Measurements from ENCODE around the gene TXNDC2. TPM values are rescaled to one million over a fixed set of nuclear protein-coding genes. Genes with fewer than 3 reads are reported as not detected.

The TXNDC2 gene
- total and polyA plus RNA-seq, 3 donors from 2014 or later = 15.3 to 212 (median 30.5) TPM

DNA sequence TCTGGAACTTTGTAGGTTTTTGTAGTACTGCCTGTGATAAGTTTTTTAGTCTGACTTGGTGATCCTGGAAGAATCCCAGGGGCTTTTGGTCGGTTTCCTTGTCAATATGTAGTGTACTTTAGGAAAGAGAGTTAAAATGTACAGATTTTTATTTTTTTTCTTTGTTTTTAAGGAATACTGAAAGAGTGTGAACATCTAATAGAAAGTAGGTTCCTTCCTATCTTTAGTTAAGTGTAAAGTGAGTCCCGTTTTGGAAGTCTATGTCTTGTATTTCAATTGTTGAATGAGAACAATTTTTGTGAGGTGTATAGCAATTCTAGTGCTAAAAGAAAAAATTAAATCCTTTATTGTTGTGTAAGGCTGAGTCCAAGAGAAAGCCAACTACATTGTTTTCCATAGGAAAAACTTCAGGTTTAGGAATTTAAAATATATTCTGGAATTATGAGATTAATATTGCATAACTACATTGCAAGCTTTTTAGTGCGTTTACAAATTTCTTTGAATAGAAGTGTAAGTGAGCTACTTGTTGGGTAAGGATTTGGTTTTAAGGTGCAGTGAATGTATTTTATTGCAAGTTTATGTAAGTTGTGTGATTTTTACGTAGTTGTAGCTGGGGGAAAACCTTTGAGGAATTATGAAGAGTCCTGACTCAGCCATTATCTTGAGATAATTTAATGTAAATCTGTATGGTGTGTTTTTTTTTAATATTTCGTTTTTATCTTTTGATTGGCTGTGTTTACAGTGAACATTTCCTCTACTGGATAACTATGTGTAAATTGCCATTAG is 29.7 kb downstream of the TXNDC2 start:
- intact Hi-C loops (cut with DNase I; ENCODE audit: low total_unique reads) = no loop called here
- Histone ChIP-seq H3K4me3 (peak overlapping the region; percentile 96), H3K9me3 (no peaks in the 10 kb centered on the region), H3K27ac (peak overlapping the region; percentile 95 to 100), H3K36me3 (ENCODE audit: low read depth, missing control alignments) (no peaks in the 10 kb centered on the region), H3K27me3 (no peaks in the 10 kb centered on the region), H3K4me1 (peaks cover 38% of the 10 kb centered on the region)
- 8 to 10% methylated on average over 5 of the region's 5 CpGs for WGBS, 2 donors
- DNase-seq = no peak
- TF ChIP-seq, protein P1, sequence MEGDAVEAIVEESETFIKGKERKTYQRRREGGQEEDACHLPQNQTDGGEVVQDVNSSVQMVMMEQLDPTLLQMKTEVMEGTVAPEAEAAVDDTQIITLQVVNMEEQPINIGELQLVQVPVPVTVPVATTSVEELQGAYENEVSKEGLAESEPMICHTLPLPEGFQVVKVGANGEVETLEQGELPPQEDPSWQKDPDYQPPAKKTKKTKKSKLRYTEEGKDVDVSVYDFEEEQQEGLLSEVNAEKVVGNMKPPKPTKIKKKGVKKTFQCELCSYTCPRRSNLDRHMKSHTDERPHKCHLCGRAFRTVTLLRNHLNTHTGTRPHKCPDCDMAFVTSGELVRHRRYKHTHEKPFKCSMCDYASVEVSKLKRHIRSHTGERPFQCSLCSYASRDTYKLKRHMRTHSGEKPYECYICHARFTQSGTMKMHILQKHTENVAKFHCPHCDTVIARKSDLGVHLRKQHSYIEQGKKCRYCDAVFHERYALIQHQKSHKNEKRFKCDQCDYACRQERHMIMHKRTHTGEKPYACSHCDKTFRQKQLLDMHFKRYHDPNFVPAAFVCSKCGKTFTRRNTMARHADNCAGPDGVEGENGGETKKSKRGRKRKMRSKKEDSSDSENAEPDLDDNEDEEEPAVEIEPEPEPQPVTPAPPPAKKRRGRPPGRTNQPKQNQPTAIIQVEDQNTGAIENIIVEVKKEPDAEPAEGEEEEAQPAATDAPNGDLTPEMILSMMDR (IDR thresholded peaks at IDR 0.05) = no peak
- TF ChIP-seq POLR2A (IDR thresholded peaks at IDR 0.05) = no peak

DNA sequence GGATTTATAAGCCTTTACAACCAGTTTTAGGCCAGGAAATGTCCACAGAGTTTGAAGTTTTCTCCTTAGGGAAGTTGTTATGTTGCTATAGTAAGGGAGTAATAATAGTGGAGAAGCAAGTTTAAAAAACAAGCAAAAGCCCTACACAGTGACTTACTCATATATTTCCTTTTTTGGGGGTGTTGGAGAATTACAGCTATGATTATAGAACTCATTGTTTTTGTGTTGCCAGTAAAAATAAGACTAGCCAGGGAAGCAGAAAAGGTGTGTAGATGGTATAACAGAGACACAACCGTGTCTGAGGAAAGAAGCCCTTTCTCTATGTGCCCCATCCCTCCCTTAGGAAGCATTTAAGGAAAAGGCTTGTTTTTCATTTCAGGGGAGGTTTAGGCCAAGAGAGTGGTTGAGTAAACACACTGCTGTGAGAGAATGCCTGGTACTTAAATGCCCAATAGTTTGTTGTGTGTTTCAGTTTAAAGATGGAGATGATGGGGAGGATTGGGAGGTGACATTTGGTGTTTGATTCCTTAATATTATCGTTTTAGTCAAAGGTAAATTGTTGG is 30.4 kb downstream of the TXNDC2 start:
- no peaks in the 10 kb centered on the region for H3K9me3 ChIP-seq
- WGBS, 2 donors = 5 to 14% methylated on average over 2 of the region's 2 CpGs
- intact Hi-C loops (cut with DNase I; ENCODE audit: low total_unique reads) = no loop called here
- peak overlapping the region; percentile 96 for H3K4me3 ChIP-seq
- H3K27me3 ChIP-seq = no peaks in the 10 kb centered on the region
- peaks cover 38% of the 10 kb centered on the region for H3K4me1 ChIP-seq
- DNase-seq = no peak
- peak overlapping the region; percentile 20 to 100 for H3K27ac ChIP-seq
- TF ChIP-seq, protein P1 (IDR thresholded peaks at IDR 0.05) = no peak
- no peak for TF ChIP-seq POLR2A (IDR thresholded peaks at IDR 0.05)
- no peaks in the 10 kb centered on the region for H3K36me3 ChIP-seq (ENCODE audit: low read depth, missing control alignments)

DNA sequence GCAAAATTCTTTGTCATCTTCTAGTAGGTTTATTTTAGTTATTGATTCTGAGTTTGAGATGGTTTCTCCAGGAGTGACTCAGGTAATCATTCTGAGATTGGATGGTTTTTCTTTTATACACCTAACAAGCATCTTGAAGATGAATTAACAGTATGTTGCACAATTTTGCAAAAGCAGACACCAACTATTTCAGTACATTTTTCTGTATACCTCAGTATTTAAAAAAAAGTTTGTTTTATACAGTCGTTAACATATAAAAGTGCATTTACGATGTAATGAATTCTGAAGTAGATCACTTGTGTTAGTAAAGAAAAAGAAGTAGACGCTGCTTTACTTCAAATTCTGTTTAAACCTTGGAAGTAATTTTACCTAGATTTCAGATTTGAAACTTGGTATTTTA is 31.0 kb downstream of the TXNDC2 start:
- H3K27ac ChIP-seq = no peak overlapping the region

DNA sequence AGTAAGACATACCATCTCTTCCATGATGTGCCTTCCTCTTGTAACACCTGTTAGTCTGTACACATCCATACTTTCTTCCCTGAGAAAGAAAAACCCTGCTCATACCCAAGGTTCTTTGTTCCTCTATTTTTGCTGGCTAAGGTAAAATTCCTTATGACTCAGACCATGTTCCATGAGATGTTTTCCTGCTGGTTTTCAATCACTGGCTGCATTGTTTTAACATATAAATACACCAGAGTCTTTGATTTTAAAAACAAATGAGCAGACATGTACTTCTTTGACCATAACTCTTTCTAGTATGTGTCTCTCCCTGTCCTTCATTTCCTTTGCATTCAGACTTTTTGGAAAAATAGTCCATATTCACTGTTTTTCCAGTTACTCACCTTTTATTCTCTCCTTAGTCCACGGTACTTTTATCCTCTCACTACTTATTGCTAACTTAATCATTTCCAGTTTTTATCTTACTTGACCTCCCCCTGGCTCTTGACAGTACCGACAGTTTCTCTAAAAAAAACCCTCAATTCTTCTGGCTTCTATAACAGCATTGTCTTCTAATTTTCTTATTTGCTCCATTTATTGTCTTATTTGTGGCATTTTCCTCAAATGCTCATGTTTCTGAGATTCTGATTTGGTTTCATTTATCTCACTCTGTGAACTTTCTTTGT is 32.4 kb downstream of the TXNDC2 start:
- Histone ChIP-seq H3K4me1 (peaks cover 38% of the 10 kb centered on the region), H3K27me3 (no peaks in the 10 kb centered on the region), H3K36me3 (ENCODE audit: low read depth, missing control alignments) (no peaks in the 10 kb centered on the region), H3K27ac (peak overlapping the region in 1 of 2 donors; percentile 57), H3K4me3 (no peak overlapping the region), H3K9me3 (no peaks in the 10 kb centered on the region)
- TF ChIP-seq POLR2A (IDR thresholded peaks at IDR 0.05) = no peak
- TF ChIP-seq, protein P1 (IDR thresholded peaks at IDR 0.05) = no peak
- WGBS, 2 donors = 10 to 14% methylated on average over 2 of the region's 2 CpGs
- intact Hi-C loops (cut with DNase I; ENCODE audit: low total_unique reads) = no loop called here
- no peak for DNase-seq

More for the DNA sequence above, 31.0 kb downstream of the TXNDC2 start:
- no peaks in the 10 kb centered on the region for H3K27me3 ChIP-seq
- 42 to 54% methylated on average over 3 of the region's 3 CpGs for WGBS, 2 donors
- TF ChIP-seq POLR2A (IDR thresholded peaks at IDR 0.05) = no peak
- TF ChIP-seq, protein P1 (IDR thresholded peaks at IDR 0.05) = no peak
- no peaks in the 10 kb centered on the region for H3K9me3 ChIP-seq
- no peak overlapping the region for H3K4me3 ChIP-seq
- H3K4me1 ChIP-seq = peaks cover 38% of the 10 kb centered on the region
- DNase-seq = no peak
- no peaks in the 10 kb centered on the region for H3K36me3 ChIP-seq (ENCODE audit: low read depth, missing control alignments)
- intact Hi-C loops (cut with DNase I; ENCODE audit: low total_unique reads) = no loop called here
